ENCODE data around the gene DENND4B.

Gene DENND4B

DNA sequence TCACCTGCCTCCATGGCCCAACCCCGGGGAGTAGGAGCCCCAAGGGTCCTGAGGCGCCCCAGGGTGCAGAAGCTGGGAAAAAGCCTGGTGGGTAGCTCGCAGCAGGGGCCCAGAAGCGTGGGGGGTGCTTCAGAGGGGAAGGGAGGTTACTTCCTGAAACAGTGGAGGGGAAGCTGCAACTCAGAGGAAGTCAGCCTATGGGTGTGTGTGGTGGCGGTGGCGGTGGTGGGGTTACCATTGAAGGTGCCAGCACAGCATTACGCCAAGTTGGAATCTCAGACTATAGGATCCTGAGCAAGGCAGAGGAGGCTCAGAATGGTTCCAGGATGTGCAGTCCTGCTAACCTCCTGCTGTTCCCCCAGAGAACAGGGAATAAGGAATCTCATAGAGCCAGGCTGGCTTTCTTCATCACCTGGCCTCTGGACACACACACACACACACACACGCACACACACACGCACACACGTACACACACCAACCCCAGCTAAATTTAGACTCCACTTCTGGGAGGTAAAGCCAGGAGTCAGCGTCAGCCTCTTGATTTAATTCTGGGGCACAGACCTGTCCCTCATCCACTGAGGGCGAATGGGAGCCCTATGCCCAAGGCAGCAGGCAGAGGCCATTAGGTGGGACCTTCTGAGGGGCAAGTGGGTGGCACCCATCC, 1.3 kb downstream of the DENND4B start:
- TF ChIP-seq GATA3 (IDR thresholded peaks at IDR 0.05; ENCODE audit: low read depth, low read length) (no peak), GATA2 (IDR thresholded peaks at IDR 0.05; ENCODE audit: low read depth, low read length) (no peak)

DNA sequence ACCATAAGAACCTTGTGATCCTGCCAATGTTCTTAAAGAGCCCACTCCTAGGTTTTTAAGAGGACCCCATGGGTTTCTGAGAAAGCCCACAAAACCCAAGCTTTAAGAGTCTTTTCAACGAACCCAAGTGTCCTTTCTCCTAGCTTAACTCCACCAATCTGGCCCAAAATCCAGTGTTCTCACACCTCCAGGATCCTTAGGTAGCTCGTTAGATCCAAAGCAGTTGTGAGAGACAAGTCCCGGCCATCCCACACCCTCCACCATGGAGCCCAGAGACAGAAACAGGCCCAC, 1.7 kb downstream of the DENND4B start:
- no peak for TF ChIP-seq GATA3 (IDR thresholded peaks at IDR 0.05; ENCODE audit: low read depth, low read length)
- no peak for TF ChIP-seq GATA2 (IDR thresholded peaks at IDR 0.05; ENCODE audit: low read depth, low read length)

- TF ChIP-seq GATA3 (IDR thresholded peaks at IDR 0.05; ENCODE audit: low read depth, low read length) (no peak), GATA2 (IDR thresholded peaks at IDR 0.05; ENCODE audit: low read depth, low read length) (no peak; the same call in 1 of the 2 replicates)
These were observed 2.3 kb downstream of the DENND4B start for GRCh38 chr1:153944005-153944826.

- TF ChIP-seq GATA2 (IDR thresholded peaks at IDR 0.05; ENCODE audit: low read depth, low read length) (no peak), GATA3 (IDR thresholded peaks at IDR 0.05; ENCODE audit: low read depth, low read length) (no peak)
These were observed 3.6 kb downstream of the DENND4B start for GRCh38 chr1:153942766-153943549.

DNA sequence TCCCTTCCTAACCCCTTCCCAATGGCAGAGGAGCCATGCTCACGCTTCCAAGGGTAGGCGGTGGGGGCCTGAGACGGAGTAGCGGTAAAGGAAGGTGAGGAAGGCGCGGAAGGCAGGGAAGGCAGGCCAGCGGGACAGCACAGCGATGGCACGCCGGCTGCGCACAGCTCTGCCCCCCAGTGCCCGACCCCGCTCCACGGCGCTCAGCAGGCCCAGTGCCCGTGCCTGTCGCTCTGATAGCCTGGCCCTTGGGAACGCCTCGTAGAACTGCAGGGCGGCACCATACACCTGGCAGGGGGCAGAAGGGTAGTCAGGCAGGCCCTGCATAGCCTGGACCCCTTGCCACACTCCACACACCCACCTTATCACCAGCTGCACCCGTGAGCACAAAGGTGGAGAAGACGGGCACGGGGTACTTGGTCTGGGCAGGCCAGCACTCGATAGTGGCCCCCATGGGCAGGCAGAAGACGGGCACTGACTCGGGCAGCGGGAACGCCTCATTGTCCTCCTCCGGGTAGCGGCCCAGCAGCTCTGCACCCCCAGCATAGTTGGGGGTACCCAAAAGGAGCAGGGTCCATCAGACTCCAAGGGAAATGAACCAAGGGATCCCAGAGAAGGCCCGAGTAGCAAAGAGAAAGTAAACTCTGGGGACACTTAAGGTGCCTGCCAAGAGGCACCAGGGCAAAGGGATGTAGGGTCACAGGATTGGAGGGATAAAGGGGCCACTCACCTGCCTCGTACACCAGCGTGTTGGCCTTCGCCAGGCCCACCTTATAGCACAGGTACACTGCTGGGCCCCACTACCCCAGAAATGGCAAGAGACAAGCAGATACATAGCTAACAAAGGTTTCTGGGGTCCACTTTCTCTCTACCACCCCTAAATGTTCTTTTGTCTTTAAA, 4.4 kb downstream of the DENND4B start:
- TF ChIP-seq GATA3 (IDR thresholded peaks at IDR 0.05; ENCODE audit: low read depth, low read length), result no peak
- TF ChIP-seq GATA2 (IDR thresholded peaks at IDR 0.05; ENCODE audit: low read depth, low read length), result no peak

DNA sequence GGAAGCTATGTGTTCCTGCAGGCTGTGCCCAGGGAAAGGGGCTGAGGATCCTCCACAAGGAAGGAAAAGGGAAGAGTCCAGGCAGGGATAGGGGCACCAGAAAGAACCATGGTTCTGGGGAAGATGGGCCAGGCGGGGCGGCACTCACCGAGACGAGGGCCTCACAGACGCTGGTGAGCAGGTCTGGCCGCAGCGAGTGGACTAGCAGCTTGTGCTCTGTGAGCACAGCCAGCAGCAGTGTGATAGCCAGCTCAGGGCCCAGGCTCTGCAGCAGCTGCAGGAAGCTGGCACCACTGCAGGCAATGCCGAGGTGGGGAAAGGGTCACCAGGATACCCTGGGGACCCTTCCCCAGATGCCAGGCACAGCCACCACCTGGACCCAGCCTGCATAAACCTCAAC, 5.8 kb downstream of the DENND4B start:
- TF ChIP-seq GATA2 (IDR thresholded peaks at IDR 0.05; ENCODE audit: low read depth, low read length), result no peak
- no peak for TF ChIP-seq GATA3 (IDR thresholded peaks at IDR 0.05; ENCODE audit: low read depth, low read length)

- TF ChIP-seq GATA3 (IDR thresholded peaks at IDR 0.05; ENCODE audit: low read depth, low read length) (no peak), GATA2 (IDR thresholded peaks at IDR 0.05; ENCODE audit: low read depth, low read length) (no peak)
These were observed 7.0 kb downstream of the DENND4B start for GRCh38 chr1:153939476-153939875.

- TF ChIP-seq GATA3 (IDR thresholded peaks at IDR 0.05; ENCODE audit: low read depth, low read length) (no peak), GATA2 (IDR thresholded peaks at IDR 0.05; ENCODE audit: low read depth, low read length) (no peak)
These were observed 7.5 kb downstream of the DENND4B start for GRCh38 chr1:153938996-153939395.

DNA sequence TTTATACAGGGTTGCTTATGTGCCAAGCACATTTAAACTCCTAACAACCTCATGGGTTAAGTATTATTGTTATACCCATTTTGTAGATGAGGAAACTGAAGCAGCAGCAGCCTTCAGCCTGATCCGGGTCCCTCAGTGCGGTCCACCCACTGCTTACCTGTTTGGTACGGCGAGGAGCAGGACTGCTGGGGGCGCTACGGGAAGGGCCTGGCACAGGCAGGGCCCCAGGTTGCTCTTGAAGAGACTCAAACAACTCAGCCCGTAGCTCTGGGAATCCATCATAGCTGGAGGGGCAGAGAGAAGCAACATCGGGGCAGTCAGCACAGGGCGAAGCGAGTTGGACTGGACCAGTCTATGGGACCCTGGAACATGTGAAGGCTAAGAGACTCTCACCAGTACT, 9.2 kb downstream of the DENND4B start:
- TF ChIP-seq GATA2 (IDR thresholded peaks at IDR 0.05; ENCODE audit: low read depth, low read length), result no peak
- no peak for TF ChIP-seq GATA3 (IDR thresholded peaks at IDR 0.05; ENCODE audit: low read depth, low read length)

- TF ChIP-seq GATA2 (IDR thresholded peaks at IDR 0.05; ENCODE audit: low read depth, low read length) (no peak), GATA3 (IDR thresholded peaks at IDR 0.05; ENCODE audit: low read depth, low read length) (no peak)
These were observed 10.3 kb downstream of the DENND4B start for GRCh38 chr1:153936011-153936802.

DNA sequence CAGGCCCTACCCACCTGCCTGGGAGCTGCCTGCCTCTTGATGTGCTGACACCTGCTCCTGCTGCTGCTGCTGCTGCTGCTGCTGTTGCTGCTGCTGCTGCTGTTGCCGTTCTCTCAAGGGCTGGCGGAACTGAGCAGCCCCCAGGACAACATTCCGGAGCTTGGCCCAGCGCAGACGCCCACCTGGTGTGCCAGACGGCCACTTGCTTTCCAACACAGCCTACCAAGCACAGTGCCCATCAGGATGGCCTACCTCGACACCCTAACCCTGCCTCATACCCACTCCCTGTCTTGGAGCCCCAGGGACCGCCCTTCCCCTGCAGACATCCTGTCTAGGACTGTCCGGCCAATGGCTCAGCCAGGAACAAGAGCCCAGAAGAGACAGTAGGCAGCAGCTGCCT, 11.8 kb downstream of the DENND4B start:
- TF ChIP-seq GATA2 (IDR thresholded peaks at IDR 0.05; ENCODE audit: low read depth, low read length) (no peak), GATA3 (IDR thresholded peaks at IDR 0.05; ENCODE audit: low read depth, low read length) (no peak)

DNA sequence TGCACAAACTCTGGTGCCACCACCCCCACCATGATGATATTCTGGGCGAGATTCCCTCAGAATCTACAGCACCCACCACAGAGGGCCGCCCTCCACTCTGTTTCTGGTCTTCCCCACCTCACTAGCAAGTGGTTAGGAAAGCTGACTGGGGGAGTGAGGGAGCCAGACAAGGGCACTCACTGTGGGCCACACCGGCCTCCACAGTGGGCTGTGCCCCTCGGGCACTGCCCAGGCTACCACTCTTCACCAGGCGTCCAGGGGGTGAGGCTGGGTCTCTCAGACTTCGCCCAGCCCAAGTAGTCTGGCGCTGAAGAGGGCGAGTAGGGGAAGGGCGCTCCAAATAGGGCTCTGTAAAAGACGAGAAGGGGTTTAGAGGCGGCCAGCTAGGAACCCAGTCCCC, 12.6 kb downstream of the DENND4B start:
- TF ChIP-seq GATA2 (IDR thresholded peaks at IDR 0.05; ENCODE audit: low read depth, low read length), result no peak
- no peak for TF ChIP-seq GATA3 (IDR thresholded peaks at IDR 0.05; ENCODE audit: low read depth, low read length)

DNA sequence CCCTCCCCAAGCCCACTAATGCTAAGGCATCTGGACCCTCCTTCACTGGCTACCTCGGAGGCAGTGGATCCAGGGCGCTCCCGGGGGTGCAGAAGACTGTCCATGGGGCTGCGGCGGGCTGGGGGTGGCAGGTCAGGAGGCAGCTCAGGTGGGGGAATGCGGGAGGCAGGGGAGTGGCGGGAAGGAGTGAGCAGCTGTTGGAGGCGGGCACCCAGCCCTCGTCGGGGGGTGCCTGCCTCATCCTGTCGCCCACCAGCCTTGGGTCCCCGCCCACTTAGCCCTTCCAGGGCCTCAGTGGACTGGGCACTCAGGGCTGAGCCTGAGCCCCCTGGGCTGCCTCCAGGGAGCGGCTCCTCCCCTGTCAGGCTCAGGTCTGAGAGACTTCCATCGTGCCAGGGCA, 13.1 kb downstream of the DENND4B start:
- TF ChIP-seq GATA3 (IDR thresholded peaks at IDR 0.05; ENCODE audit: low read depth, low read length), result no peak
- no peak for TF ChIP-seq GATA2 (IDR thresholded peaks at IDR 0.05; ENCODE audit: low read depth, low read length)
